KMS-11 (cell line): ENCODE measurements around the gene LGALS1.

Experiments used
- H2AFZ ChIP-seq: fragments of 200-600 bp; sonication (generic); 2 replicates; pipeline ENCODE4 v1.6.1; 2016; ENCODE audit warnings: antibody characterized with exemption, mixed run types, low read depth
- H3K27ac ChIP-seq: fragments of 200-600 bp; sonication (generic); 2 replicates; pipeline ENCODE4 v1.6.1; 2016; ENCODE audit warnings: mild to moderate bottlenecking, mixed run types
- H3K27me3 ChIP-seq: fragments of 200-600 bp; sonication (generic); 2 replicates; pipeline ENCODE4 v1.6.1; 2017; ENCODE audit warnings: mild to moderate bottlenecking, low read depth, mixed run types, moderate library complexity; ENCODE audit not compliant: insufficient read depth
- H3K36me3 ChIP-seq: fragments of 200-600 bp; sonication (generic); 2 replicates; pipeline ENCODE4 v1.6.1; 2017; ENCODE audit warnings: mild to moderate bottlenecking, mixed run types; ENCODE audit not compliant: insufficient read depth
- H3K4me1 ChIP-seq: fragments of 200-600 bp; sonication (generic); 2 replicates; pipeline ENCODE4 v1.6.1; 2016; ENCODE audit warnings: mild to moderate bottlenecking, low read depth, mixed run types; ENCODE audit not compliant: poor library complexity, severe bottlenecking
- H3K4me2 ChIP-seq: fragments of 200-600 bp; sonication (generic); 2 replicates; pipeline ENCODE4 v1.7.0; 2016; ENCODE audit warnings: mild to moderate bottlenecking, mixed run types
- H3K4me3 ChIP-seq: fragments of 200-600 bp; sonication (generic); IDR thresholded peaks from 2 replicates; pipeline ENCODE4 v1.6.1; 2017; ENCODE audit warnings: low read depth, low read length, mixed read lengths; ENCODE audit not compliant: insufficient read depth
- H3K79me2 ChIP-seq: fragments of 200-600 bp; sonication (generic); 2 replicates; pipeline ENCODE4 v1.6.1; 2016; ENCODE audit warnings: low read depth, mixed run types; ENCODE audit not compliant: insufficient read depth
- H3K9ac ChIP-seq: fragments of 200-600 bp; sonication (generic); 2 replicates; pipeline ENCODE4 v1.6.1; 2016; ENCODE audit warnings: mild to moderate bottlenecking, mixed run types
- H4K20me1 ChIP-seq: fragments of 200-600 bp; sonication (generic); 2 replicates; pipeline ENCODE4 v1.6.1; 2016; ENCODE audit warnings: mild to moderate bottlenecking, mixed run types; ENCODE audit not compliant: insufficient read depth
- CTCF ChIP-seq: fragments of 200-600 bp; sonication (generic); conservative IDR thresholded peaks from 2 replicates; pipeline ENCODE4 v1.6.1; 2017; ENCODE audit warnings: low read depth, mild to moderate bottlenecking, antibody characterized with exemption, low read length, moderate library complexity, mixed read lengths

Gene LGALS1

GRCh38 chr22:37663521-37664140, 11.8 kb upstream of the LGALS1 start:
- Histone ChIP-seq H3K36me3 (no peaks in the 10 kb centered on the region), H4K20me1 (peaks cover 7% of the 10 kb centered on the region), H3K4me1 (peaks cover 14% of the 10 kb centered on the region), H3K4me3 (no peak overlapping the region), H3K79me2 (peaks cover 49% of the 10 kb centered on the region), H3K9ac (no peak overlapping the region), H3K27ac (no peak overlapping the region), H3K4me2 (no peak overlapping the region), H3K27me3 (no peaks in the 10 kb centered on the region), H2AFZ (no peak overlapping the region)
- TF ChIP-seq CTCF = no peak

- Histone ChIP-seq H3K79me2 (peaks cover 44% of the 10 kb centered on the region), H3K4me3 (no peak overlapping the region), H4K20me1 (peaks cover 7% of the 10 kb centered on the region), H3K4me2 (no peak overlapping the region), H3K27ac (no peak overlapping the region), H3K27me3 (no peaks in the 10 kb centered on the region), H3K36me3 (no peaks in the 10 kb centered on the region), H2AFZ (no peak overlapping the region), H3K9ac (no peak overlapping the region), H3K4me1 (peaks cover 14% of the 10 kb centered on the region)
- no peak for TF ChIP-seq CTCF
These were observed 11.0 kb upstream of the LGALS1 start for GRCh38 chr22:37664249-37665101.

GRCh38 chr22:37665487-37665886, 9.9 kb upstream of the LGALS1 start:
- H3K4me3 ChIP-seq = no peak overlapping the region
- H3K4me2 ChIP-seq = no peak overlapping the region
- no peak overlapping the region for H3K9ac ChIP-seq
- no peak overlapping the region for H3K27ac ChIP-seq
- peaks cover 4% of the 10 kb centered on the region for H3K4me1 ChIP-seq
- no peak overlapping the region for H2AFZ ChIP-seq
- no peak for TF ChIP-seq CTCF
- H3K36me3 ChIP-seq = no peaks in the 10 kb centered on the region
- no peaks in the 10 kb centered on the region for H3K27me3 ChIP-seq
- peaks cover 4% of the 10 kb centered on the region for H4K20me1 ChIP-seq
- peaks cover 34% of the 10 kb centered on the region; the same call in 1 of the 2 replicates for H3K79me2 ChIP-seq

DNA sequence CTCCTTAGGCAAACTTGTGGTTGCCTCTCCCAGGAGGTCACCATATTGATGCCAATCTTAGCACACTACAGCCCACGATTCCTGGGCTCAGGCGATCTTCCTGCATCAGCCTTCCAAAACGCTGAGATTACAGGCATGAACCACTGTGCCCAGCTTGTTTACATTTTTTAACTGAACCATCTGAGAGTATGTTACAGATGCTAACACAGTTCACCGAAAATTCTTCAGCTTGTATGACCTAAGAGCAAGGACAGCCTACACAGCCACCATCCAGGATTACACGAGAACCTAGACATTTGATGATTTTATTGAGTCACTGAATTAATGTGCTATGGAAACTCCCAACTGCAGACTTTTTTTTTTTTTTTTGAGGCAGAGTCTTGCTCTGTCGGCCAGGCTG, 5.8 kb upstream of the LGALS1 start:
- Histone ChIP-seq H4K20me1 (no peaks in the 10 kb centered on the region), H2AFZ (no peak overlapping the region), H3K27ac (no peak overlapping the region), H3K4me2 (no peak overlapping the region), H3K27me3 (no peaks in the 10 kb centered on the region), H3K4me1 (peaks cover 10% of the 10 kb centered on the region), H3K9ac (no peak overlapping the region), H3K36me3 (no peaks in the 10 kb centered on the region), H3K79me2 (peaks cover under 1% of the 10 kb centered on the region; the same call in 1 of the 2 replicates), H3K4me3 (no peak overlapping the region)
- no peak for TF ChIP-seq CTCF
